ENCODE results near the gene FBXO47. TPM values are rescaled to one million over a fixed set of nuclear protein-coding genes. Genes with fewer than 3 reads are reported as not detected.

The FBXO47 gene
- total RNA-seq, 2 donors from 2014 or later: not detected

- peak within 1 kb of the TSS; percentile 14 for H3K27ac Mint-ChIP-seq
- peak within 1 kb of the TSS; percentile 15 for H3K4me3 Mint-ChIP-seq
- ATAC-seq: peak; percentile 40
Measured at GRCh38 chr17:38925263-38925995, 41.8 kb downstream of the FBXO47 start, which contains the start of gene LASP1NB. Gene LASP1NB, plus strand, starts transcription at chr17:38925614.

GRCh38 chr17:38922538-38923297 lies 44.5 kb downstream of the FBXO47 start:
- H3K4me1 Mint-ChIP-seq: peaks cover 41% of the 10 kb centered on the region
- peak; percentile 18 for ATAC-seq
- H3K9me3 ChIP-seq (ENCODE audit: control insufficient read depth, low read length, poor library complexity, severe bottlenecking): no peaks in the 10 kb centered on the region
- H3K4me3 Mint-ChIP-seq: no peak overlapping the region
- peaks cover 2% of the 10 kb centered on the region for H3K36me3 Mint-ChIP-seq (ENCODE audit: low read depth)
- no peaks in the 10 kb centered on the region for H3K27me3 Mint-ChIP-seq
- DNase-seq: no peak
- peak overlapping the region; percentile 93 for H3K27ac Mint-ChIP-seq

More at GRCh38 chr17:38925263-38925995, 41.8 kb downstream of the FBXO47 start, which contains the start of gene LASP1NB:
- H3K9me3 ChIP-seq (ENCODE audit: control insufficient read depth, low read length, poor library complexity, severe bottlenecking): no peaks in the 10 kb centered on the region
- Mint-ChIP-seq H3K36me3 (ENCODE audit: low read depth) (no peaks in the 10 kb centered on the region), H3K4me1 (peaks cover 32% of the 10 kb centered on the region), H3K27me3 (no peaks in the 10 kb centered on the region)
- DNase-seq: no peak

- Mint-ChIP-seq H3K27me3 (no peaks in the 10 kb centered on the region), H3K4me1 (peaks cover 43% of the 10 kb centered on the region), H3K4me3 (no peak overlapping the region), H3K36me3 (ENCODE audit: low read depth) (peaks cover 7% of the 10 kb centered on the region), H3K27ac (peak overlapping the region; percentile 93)
- ATAC-seq: no peak
- DNase-seq: no peak
- H3K9me3 ChIP-seq (ENCODE audit: control insufficient read depth, low read length, poor library complexity, severe bottlenecking): no peaks in the 10 kb centered on the region
Measured at GRCh38 chr17:38921756-38922411, 45.3 kb downstream of the FBXO47 start.

GRCh38 chr17:38920374-38921291 lies 46.6 kb downstream of the FBXO47 start:
- no peak overlapping the region for H3K4me3 Mint-ChIP-seq
- no peak for DNase-seq
- H3K4me1 Mint-ChIP-seq: peaks cover 38% of the 10 kb centered on the region
- H3K36me3 Mint-ChIP-seq (ENCODE audit: low read depth): peaks cover 10% of the 10 kb centered on the region
- H3K27ac Mint-ChIP-seq: peak overlapping the region; percentile 93
- no peak for ATAC-seq
- no peaks in the 10 kb centered on the region for H3K9me3 ChIP-seq (ENCODE audit: control insufficient read depth, low read length, poor library complexity, severe bottlenecking)
- no peaks in the 10 kb centered on the region for H3K27me3 Mint-ChIP-seq

GRCh38 chr17:38919316-38920078 lies 47.7 kb downstream of the FBXO47 start:
- ATAC-seq (no peak), DNase-seq (no peak)
- Mint-ChIP-seq H3K36me3 (ENCODE audit: low read depth) (peaks cover 10% of the 10 kb centered on the region), H3K4me1 (peaks cover 30% of the 10 kb centered on the region), H3K27me3 (no peaks in the 10 kb centered on the region), H3K4me3 (no peak overlapping the region), H3K27ac (peak overlapping the region; percentile 67)
- H3K9me3 ChIP-seq (ENCODE audit: control insufficient read depth, low read length, poor library complexity, severe bottlenecking): no peaks in the 10 kb centered on the region

GRCh38 chr17:38918916-38919315 lies 48.3 kb downstream of the FBXO47 start:
- Mint-ChIP-seq H3K4me1 (peaks cover 34% of the 10 kb centered on the region), H3K4me3 (no peak overlapping the region), H3K36me3 (ENCODE audit: low read depth) (peaks cover 10% of the 10 kb centered on the region), H3K27me3 (no peaks in the 10 kb centered on the region), H3K27ac (peak overlapping the region; percentile 67)
- no peak for DNase-seq
- ATAC-seq: no peak
- no peaks in the 10 kb centered on the region for H3K9me3 ChIP-seq (ENCODE audit: control insufficient read depth, low read length, poor library complexity, severe bottlenecking)

GRCh38 chr17:38918129-38918913 lies 48.9 kb downstream of the FBXO47 start:
- peaks cover 10% of the 10 kb centered on the region for H3K36me3 Mint-ChIP-seq (ENCODE audit: low read depth)
- DNase-seq (no peak), ATAC-seq (no peak)
- no peaks in the 10 kb centered on the region for H3K9me3 ChIP-seq (ENCODE audit: control insufficient read depth, low read length, poor library complexity, severe bottlenecking)
- peaks cover 30% of the 10 kb centered on the region for H3K4me1 Mint-ChIP-seq
- H3K27me3 Mint-ChIP-seq: no peaks in the 10 kb centered on the region
- no peak overlapping the region for H3K4me3 Mint-ChIP-seq
- peak overlapping the region; percentile 67 for H3K27ac Mint-ChIP-seq

GRCh38 chr17:38917259-38917658 lies 49.9 kb downstream of the FBXO47 start:
- H3K4me1 Mint-ChIP-seq: peaks cover 30% of the 10 kb centered on the region
- DNase-seq: no peak
- no peak overlapping the region for H3K4me3 Mint-ChIP-seq
- no peaks in the 10 kb centered on the region for H3K27me3 Mint-ChIP-seq
- no peaks in the 10 kb centered on the region for H3K9me3 ChIP-seq (ENCODE audit: control insufficient read depth, low read length, poor library complexity, severe bottlenecking)
- peak overlapping the region; percentile 72 for H3K27ac Mint-ChIP-seq
- H3K36me3 Mint-ChIP-seq (ENCODE audit: low read depth): peaks cover 10% of the 10 kb centered on the region
- no peak for ATAC-seq

GRCh38 chr17:38916771-38917170 lies 50.4 kb downstream of the FBXO47 start:
- H3K36me3 Mint-ChIP-seq (ENCODE audit: low read depth): peaks cover 10% of the 10 kb centered on the region
- H3K4me3 Mint-ChIP-seq: no peak overlapping the region
- ATAC-seq: no peak

GRCh38 chr17:38915639-38915995 lies 51.6 kb downstream of the FBXO47 start:
- H3K4me3 Mint-ChIP-seq: no peak overlapping the region
- no peak for ATAC-seq

More at GRCh38 chr17:38916771-38917170, 50.4 kb downstream of the FBXO47 start:
- no peak for DNase-seq
- H3K9me3 ChIP-seq (ENCODE audit: control insufficient read depth, low read length, poor library complexity, severe bottlenecking): no peaks in the 10 kb centered on the region
- Mint-ChIP-seq H3K27me3 (no peaks in the 10 kb centered on the region), H3K4me1 (peaks cover 28% of the 10 kb centered on the region), H3K27ac (peak overlapping the region; percentile 72)

GRCh38 chr17:38914741-38915638 lies 52.2 kb downstream of the FBXO47 start:
- Mint-ChIP-seq H3K27me3 (no peaks in the 10 kb centered on the region), H3K27ac (peak overlapping the region; percentile 72), H3K4me1 (peaks cover 21% of the 10 kb centered on the region), H3K4me3 (no peak overlapping the region), H3K36me3 (ENCODE audit: low read depth) (peaks cover 10% of the 10 kb centered on the region)
- H3K9me3 ChIP-seq (ENCODE audit: control insufficient read depth, low read length, poor library complexity, severe bottlenecking): no peaks in the 10 kb centered on the region
- no peak for DNase-seq
- no peak for ATAC-seq

More at GRCh38 chr17:38915639-38915995, 51.6 kb downstream of the FBXO47 start:
- H3K4me1 Mint-ChIP-seq: peaks cover 23% of the 10 kb centered on the region
- no peak for DNase-seq
- peaks cover 10% of the 10 kb centered on the region for H3K36me3 Mint-ChIP-seq (ENCODE audit: low read depth)
- no peaks in the 10 kb centered on the region for H3K9me3 ChIP-seq (ENCODE audit: control insufficient read depth, low read length, poor library complexity, severe bottlenecking)
- H3K27ac Mint-ChIP-seq: peak overlapping the region; percentile 72
- H3K27me3 Mint-ChIP-seq: no peaks in the 10 kb centered on the region
